Choroid plexus epithelial cell (primary cell): ENCODE data around the gene SH3GL3.

ENCODE experiments used
- DNase-seq: peaks from one replicate; pipeline ENCODE4 v3.0.0-alpha.2; 2010; ENCODE audit warnings: low read depth
- H3K4me3 ChIP-seq: 2 replicates; pipeline ENCODE4 v1.5.1; 2011; ENCODE audit warnings: low read depth, mild to moderate bottlenecking, control low read depth, low read length, moderate library complexity
- TF ChIP-seq, protein P1 (sequence below): conservative IDR thresholded peaks from 2 replicates; pipeline ENCODE4 v1.5.1; 2011; ENCODE audit warnings: low read depth, mild to moderate bottlenecking, control low read depth, inconsistent platforms, low read length, moderate library complexity

The SH3GL3 gene

DNA sequence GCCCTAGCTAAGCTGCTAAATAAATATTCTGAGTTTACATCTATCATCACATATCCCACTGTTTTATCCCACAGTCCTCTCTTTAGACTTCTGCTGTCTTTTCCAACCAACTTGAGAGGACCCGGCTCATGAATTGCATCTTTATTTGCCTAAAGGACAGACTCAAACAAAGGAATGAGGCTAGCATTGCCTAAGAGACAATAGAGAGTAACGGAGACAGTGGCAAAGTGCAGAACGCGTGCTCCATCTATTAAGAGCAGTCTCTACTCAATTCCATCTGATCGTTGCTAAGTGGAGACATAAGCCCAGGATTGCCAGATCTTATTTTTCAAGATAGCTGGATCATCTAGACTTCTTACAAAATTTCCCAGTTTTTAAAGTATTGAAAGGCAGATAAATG is 209.1 kb downstream of the SH3GL3 start:
- no peak for DNase-seq
- TF ChIP-seq, protein P1, sequence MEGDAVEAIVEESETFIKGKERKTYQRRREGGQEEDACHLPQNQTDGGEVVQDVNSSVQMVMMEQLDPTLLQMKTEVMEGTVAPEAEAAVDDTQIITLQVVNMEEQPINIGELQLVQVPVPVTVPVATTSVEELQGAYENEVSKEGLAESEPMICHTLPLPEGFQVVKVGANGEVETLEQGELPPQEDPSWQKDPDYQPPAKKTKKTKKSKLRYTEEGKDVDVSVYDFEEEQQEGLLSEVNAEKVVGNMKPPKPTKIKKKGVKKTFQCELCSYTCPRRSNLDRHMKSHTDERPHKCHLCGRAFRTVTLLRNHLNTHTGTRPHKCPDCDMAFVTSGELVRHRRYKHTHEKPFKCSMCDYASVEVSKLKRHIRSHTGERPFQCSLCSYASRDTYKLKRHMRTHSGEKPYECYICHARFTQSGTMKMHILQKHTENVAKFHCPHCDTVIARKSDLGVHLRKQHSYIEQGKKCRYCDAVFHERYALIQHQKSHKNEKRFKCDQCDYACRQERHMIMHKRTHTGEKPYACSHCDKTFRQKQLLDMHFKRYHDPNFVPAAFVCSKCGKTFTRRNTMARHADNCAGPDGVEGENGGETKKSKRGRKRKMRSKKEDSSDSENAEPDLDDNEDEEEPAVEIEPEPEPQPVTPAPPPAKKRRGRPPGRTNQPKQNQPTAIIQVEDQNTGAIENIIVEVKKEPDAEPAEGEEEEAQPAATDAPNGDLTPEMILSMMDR: no peak
- H3K4me3 ChIP-seq: no peak overlapping the region

DNA sequence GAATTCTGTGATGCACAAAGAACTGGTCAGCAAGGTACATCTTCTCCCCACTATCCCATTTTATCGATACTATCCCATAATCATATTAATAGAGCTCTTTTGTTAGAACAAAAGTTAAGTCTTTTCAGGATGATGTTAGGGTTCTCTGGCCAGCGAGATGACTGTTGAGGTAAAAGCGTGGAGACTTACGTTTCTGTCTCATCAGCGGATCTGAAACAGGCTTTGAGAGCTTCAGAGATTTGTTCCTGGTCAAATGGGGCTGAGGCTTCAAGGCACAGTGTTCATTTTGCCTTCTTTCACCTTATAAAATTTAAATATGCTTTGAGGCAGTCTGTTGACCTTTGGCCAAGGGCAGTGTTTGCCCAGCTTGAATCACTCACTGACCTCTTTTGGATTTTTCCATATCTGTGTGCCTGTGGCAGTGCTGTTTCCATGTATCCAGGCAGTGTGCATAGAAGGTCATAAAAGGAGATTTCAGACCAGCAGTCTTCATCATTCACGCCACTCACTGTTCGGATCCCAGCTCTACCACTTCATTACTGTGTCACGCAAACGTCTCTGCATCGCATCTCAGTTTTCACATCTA is 209.9 kb downstream of the SH3GL3 start:
- H3K4me3 ChIP-seq: no peak overlapping the region
- TF ChIP-seq, protein P1: no peak
- no peak for DNase-seq

DNA sequence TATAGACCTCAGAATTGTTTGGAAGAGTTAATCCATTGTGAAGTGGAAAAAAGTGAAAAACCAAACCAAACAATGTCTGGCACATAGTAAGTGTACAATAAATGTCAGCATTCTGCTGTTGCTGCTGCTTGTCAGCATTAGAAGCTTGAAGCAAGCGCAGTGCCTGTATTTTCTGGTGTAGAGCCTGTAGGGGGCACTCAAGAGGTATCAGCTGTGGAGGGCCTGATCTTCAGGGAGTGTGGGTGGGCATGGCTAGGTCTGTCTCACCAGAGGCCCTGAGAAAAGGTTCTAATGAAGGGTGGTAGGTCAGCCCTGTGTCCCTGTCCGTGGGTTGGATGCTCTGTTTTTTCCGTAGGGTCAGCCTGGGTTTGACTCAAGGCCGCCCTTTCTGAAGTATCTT is 210.4 kb downstream of the SH3GL3 start:
- TF ChIP-seq, protein P1: peak; percentile 56
- peak; percentile 38 for DNase-seq
- no peak overlapping the region for H3K4me3 ChIP-seq

DNA sequence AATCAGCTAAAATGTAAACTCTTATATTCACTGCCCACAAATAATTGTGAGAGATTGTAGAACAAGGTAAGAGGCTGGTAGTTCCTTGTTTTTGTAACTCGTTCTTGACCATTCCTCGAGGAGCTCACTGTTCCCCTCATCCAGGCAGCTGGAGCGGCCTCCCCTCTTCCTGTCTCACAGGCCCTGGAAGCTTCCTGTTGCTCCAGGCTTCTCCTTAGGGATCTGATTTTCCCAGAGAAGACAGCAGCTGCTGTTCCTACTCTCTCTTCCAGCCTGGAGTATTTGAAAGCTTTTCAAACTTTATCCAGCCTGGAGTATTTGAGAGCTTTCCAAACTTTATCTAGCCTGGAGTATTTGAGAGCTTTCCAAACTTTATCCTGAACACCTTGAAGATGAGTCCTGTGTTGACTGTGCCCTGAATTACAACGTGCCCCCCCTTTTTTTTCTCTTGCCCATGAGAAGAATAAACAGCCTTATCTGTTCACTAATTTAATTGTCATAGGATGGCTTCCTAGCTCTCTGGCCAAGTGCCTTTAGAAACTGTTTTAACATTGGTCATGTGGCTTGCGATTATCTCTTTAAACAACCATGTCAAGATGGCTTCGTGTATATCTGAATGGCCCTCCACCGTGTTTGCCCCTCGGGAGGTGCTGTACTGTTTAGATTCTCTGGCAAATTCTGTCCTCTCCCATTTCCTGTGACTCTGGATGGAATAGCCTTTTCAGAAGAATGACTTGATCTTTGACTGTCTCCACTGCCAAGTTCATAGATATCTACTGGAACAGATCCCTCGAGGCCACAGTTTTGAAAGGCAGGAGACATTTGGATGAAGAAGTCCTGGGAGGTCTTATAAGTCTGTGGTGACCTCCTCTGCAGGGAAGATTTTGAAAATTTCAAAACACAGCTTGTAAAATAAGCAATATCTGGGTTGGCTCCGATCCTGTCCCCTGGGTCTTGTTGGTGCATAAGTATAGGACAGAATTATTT is 211.6 kb downstream of the SH3GL3 start:
- TF ChIP-seq, protein P1: no peak
- H3K4me3 ChIP-seq: no peak overlapping the region
- DNase-seq: peak; percentile 26

DNA sequence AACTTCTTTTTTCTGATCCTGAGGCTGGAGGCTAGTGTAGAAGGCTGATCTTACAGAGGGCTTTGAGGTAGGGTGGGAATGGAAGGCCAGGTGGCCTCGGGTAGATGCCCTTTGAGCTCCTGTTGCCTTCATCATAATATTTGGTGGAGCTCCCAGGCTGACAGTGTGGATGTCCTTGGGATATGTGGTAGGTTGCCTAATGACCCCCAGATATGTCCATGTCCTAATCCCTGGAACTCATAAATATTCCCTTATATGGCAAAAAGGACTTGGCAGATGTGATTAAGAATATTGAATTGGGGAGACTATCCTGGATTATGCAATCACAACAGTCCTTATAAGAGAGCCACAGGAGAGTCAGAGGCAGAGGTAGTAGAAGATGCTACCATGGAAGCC is 212.3 kb downstream of the SH3GL3 start:
- TF ChIP-seq, protein P1: no peak
- no peak overlapping the region for H3K4me3 ChIP-seq
- DNase-seq: no peak

DNA sequence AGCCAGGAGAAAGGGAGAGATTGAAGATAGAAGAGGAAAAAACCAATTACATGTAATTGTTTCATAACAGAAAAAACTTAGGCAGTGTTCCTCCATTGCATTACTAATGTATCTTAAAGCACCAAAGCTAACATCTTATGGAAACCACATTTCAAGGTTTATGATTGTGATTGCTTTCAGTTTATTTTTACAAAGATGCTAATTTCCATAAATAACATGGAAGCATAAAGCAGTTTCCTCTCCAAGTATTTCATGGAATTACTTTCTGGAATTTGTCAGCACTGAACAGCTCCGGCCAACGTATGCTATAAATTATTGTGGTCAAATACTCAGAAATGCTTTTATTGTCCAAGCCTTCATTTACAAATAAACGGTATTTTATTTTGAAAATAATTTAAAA is 218.3 kb downstream of the SH3GL3 start:
- no peak for DNase-seq

More for the DNA sequence above, 218.3 kb downstream of the SH3GL3 start:
- TF ChIP-seq, protein P1: no peak
- H3K4me3 ChIP-seq: no peak overlapping the region
